ENCODE data around the gene DPF1. TPM values are rescaled to one million over a fixed set of nuclear protein-coding genes. Genes with fewer than 3 reads are reported as not detected.

DPF1 gene
- total RNA-seq, 1 donor from 2014 or later, result 4.0 TPM

- H3K4me2 ChIP-seq (ENCODE audit: low read length), result peak overlapping the region; percentile 98
- H2AFZ ChIP-seq (ENCODE audit: low read depth, low read length), result peak overlapping the region; percentile 65
- H3K79me2 ChIP-seq (ENCODE audit: insufficient read depth, low read length), result peaks cover 10% of the 10 kb centered on the region
- H3K9me3 ChIP-seq (ENCODE audit: insufficient read depth, low read depth, low read length), result no peaks in the 10 kb centered on the region
- H3K4me1 ChIP-seq (ENCODE audit: insufficient read depth, low read length), result peaks cover 10% of the 10 kb centered on the region
- no peaks in the 10 kb centered on the region for H3K27me3 ChIP-seq (ENCODE audit: insufficient read depth, low read length)
- Mint-ChIP-seq H3K4me3 (ENCODE audit: unreplicated experiment) (peak overlapping the region; percentile 76), H3K27me3 (ENCODE audit: low read depth, unreplicated experiment) (peaks cover 5% of the 10 kb centered on the region), H3K9me3 (ENCODE audit: unreplicated experiment) (no peaks in the 10 kb centered on the region), H3K27ac (ENCODE audit: unreplicated experiment) (no peak overlapping the region), H3K4me1 (ENCODE audit: low read depth, unreplicated experiment) (peaks cover 7% of the 10 kb centered on the region), H3K36me3 (ENCODE audit: low read depth, unreplicated experiment) (peaks cover 5% of the 10 kb centered on the region)
- H3K36me3 ChIP-seq (ENCODE audit: insufficient read depth, low read length), result no peaks in the 10 kb centered on the region
- DNase-seq (ENCODE audit: low read depth), result no peak
- H3K4me3 ChIP-seq (ENCODE audit: insufficient read depth, low read depth, low read length), result peak overlapping the region; percentile 68
- H3K9ac ChIP-seq (ENCODE audit: low read length), result peak overlapping the region; percentile 77
- H4K20me1 ChIP-seq (ENCODE audit: insufficient read depth, low read length), result peaks cover 12% of the 10 kb centered on the region
- no peak overlapping the region for H3K27ac ChIP-seq (ENCODE audit: low read depth, low read length)
- TF ChIP-seq CTCF (IDR thresholded peaks at IDR 0.05; ENCODE audit: insufficient read depth, low read depth, low read length) (no peak), EZH2 (IDR thresholded peaks at IDR 0.05; ENCODE audit: insufficient read depth, low read length) (no peak)
- FAIRE-seq, result no peak
These were observed 407 bp downstream of the DPF1 start for GRCh38 chr19:38223617-38224013.

GRCh38 chr19:38223119-38223523, 901 bp downstream of the DPF1 start:
- H3K9ac ChIP-seq (ENCODE audit: low read length), result peak overlapping the region; percentile 77
- H3K79me2 ChIP-seq (ENCODE audit: insufficient read depth, low read length), result peaks cover 10% of the 10 kb centered on the region
- Mint-ChIP-seq H3K36me3 (ENCODE audit: low read depth, unreplicated experiment) (peaks cover 10% of the 10 kb centered on the region), H3K4me1 (ENCODE audit: low read depth, unreplicated experiment) (peaks cover 7% of the 10 kb centered on the region), H3K27ac (ENCODE audit: unreplicated experiment) (no peak overlapping the region), H3K4me3 (ENCODE audit: unreplicated experiment) (peak overlapping the region; percentile 76), H3K9me3 (ENCODE audit: unreplicated experiment) (no peaks in the 10 kb centered on the region), H3K27me3 (ENCODE audit: low read depth, unreplicated experiment) (peaks cover 5% of the 10 kb centered on the region)
- no peak for DNase-seq (ENCODE audit: low read depth)
- no peak for TF ChIP-seq CTCF (IDR thresholded peaks at IDR 0.05; ENCODE audit: insufficient read depth, low read depth, low read length)
- no peak for TF ChIP-seq EZH2 (IDR thresholded peaks at IDR 0.05; ENCODE audit: insufficient read depth, low read length)
- FAIRE-seq, result no peak
- peaks cover 9% of the 10 kb centered on the region for H3K4me1 ChIP-seq (ENCODE audit: insufficient read depth, low read length)
- no peaks in the 10 kb centered on the region for H3K27me3 ChIP-seq (ENCODE audit: insufficient read depth, low read length)
- peak overlapping the region; percentile 68 for H3K4me3 ChIP-seq (ENCODE audit: insufficient read depth, low read depth, low read length)
- H3K36me3 ChIP-seq (ENCODE audit: insufficient read depth, low read length), result peaks cover 2% of the 10 kb centered on the region
- no peaks in the 10 kb centered on the region for H3K9me3 ChIP-seq (ENCODE audit: insufficient read depth, low read depth, low read length)
- H4K20me1 ChIP-seq (ENCODE audit: insufficient read depth, low read length), result peaks cover 12% of the 10 kb centered on the region
- no peak overlapping the region for H2AFZ ChIP-seq (ENCODE audit: low read depth, low read length)
- H3K27ac ChIP-seq (ENCODE audit: low read depth, low read length), result no peak overlapping the region
- H3K4me2 ChIP-seq (ENCODE audit: low read length), result peak overlapping the region; percentile 98

- Histone ChIP-seq H2AFZ (ENCODE audit: low read depth, low read length) (no peak overlapping the region), H3K27me3 (ENCODE audit: insufficient read depth, low read length) (no peaks in the 10 kb centered on the region), H4K20me1 (ENCODE audit: insufficient read depth, low read length) (peaks cover 12% of the 10 kb centered on the region), H3K27ac (ENCODE audit: low read depth, low read length) (no peak overlapping the region), H3K9ac (ENCODE audit: low read length) (no peak overlapping the region), H3K79me2 (ENCODE audit: insufficient read depth, low read length) (peaks cover 10% of the 10 kb centered on the region), H3K9me3 (ENCODE audit: insufficient read depth, low read depth, low read length) (no peaks in the 10 kb centered on the region), H3K4me1 (ENCODE audit: insufficient read depth, low read length) (peaks cover 9% of the 10 kb centered on the region), H3K4me2 (ENCODE audit: low read length) (no peak overlapping the region), H3K36me3 (ENCODE audit: insufficient read depth, low read length) (peaks cover 2% of the 10 kb centered on the region), H3K4me3 (ENCODE audit: insufficient read depth, low read depth, low read length) (no peak overlapping the region)
- DNase-seq (ENCODE audit: low read depth), result no peak
- FAIRE-seq, result no peak
- Mint-ChIP-seq H3K4me1 (ENCODE audit: low read depth, unreplicated experiment) (peaks cover 5% of the 10 kb centered on the region), H3K27ac (ENCODE audit: unreplicated experiment) (no peak overlapping the region), H3K27me3 (ENCODE audit: low read depth, unreplicated experiment) (no peaks in the 10 kb centered on the region), H3K4me3 (ENCODE audit: unreplicated experiment) (no peak overlapping the region), H3K9me3 (ENCODE audit: unreplicated experiment) (no peaks in the 10 kb centered on the region), H3K36me3 (ENCODE audit: low read depth, unreplicated experiment) (peaks cover 11% of the 10 kb centered on the region)
- TF ChIP-seq EZH2 (IDR thresholded peaks at IDR 0.05; ENCODE audit: insufficient read depth, low read length), result no peak
- TF ChIP-seq CTCF (IDR thresholded peaks at IDR 0.05; ENCODE audit: insufficient read depth, low read depth, low read length), result no peak
These were observed 1.8 kb downstream of the DPF1 start for GRCh38 chr19:38221919-38222830.

Measured in astrocyte (in vitro differentiated cells and primary cell).